Measurements from ENCODE around the gene ADCY10.

DNA sequence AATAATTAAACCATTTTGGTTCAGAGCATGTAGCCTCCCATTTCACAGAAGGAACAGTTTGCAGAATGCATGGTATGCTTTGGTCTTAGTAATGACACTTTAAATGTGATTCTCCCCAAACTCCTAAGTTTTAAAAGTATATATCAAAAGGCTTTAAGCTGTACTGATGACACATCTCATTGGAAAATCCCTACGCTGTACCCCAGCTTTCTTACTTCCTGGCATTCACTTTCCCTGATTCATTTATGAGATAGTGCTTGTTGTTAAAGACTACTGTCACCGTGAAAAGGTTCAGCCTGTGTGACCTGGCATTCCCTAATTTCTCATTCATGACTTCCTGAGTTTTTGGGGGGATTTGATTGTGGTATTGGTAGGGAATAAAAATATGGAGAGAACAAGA is 138.8 kb downstream of the ADCY10 start:
- TF ChIP-seq, protein P1, sequence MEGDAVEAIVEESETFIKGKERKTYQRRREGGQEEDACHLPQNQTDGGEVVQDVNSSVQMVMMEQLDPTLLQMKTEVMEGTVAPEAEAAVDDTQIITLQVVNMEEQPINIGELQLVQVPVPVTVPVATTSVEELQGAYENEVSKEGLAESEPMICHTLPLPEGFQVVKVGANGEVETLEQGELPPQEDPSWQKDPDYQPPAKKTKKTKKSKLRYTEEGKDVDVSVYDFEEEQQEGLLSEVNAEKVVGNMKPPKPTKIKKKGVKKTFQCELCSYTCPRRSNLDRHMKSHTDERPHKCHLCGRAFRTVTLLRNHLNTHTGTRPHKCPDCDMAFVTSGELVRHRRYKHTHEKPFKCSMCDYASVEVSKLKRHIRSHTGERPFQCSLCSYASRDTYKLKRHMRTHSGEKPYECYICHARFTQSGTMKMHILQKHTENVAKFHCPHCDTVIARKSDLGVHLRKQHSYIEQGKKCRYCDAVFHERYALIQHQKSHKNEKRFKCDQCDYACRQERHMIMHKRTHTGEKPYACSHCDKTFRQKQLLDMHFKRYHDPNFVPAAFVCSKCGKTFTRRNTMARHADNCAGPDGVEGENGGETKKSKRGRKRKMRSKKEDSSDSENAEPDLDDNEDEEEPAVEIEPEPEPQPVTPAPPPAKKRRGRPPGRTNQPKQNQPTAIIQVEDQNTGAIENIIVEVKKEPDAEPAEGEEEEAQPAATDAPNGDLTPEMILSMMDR (conservative IDR thresholded peaks at IDR 0.05; ENCODE audit: low read length): no peak
- no peak for TF ChIP-seq EZH2phosphoT487 (IDR thresholded peaks at IDR 0.05; ENCODE audit: borderline replicate concordance, low read depth, low read length)
